PC-9 (cell line): ENCODE measurements around the gene DEUP1. TPM values are rescaled to one million over a fixed set of nuclear protein-coding genes. Genes with fewer than 3 reads are reported as not detected.

ENCODE experiments used
- BruUV-seq: library from RNA; stranded (reverse); fragments of 400-500 nt; replicated peaks from 2 replicates; lab custom pipeline; 2021; lab: Mats Ljungman, UMichigan
- CTCF ChIA-PET: fragments of 300-600 bp; sonication (Branson Sonifier 250); formaldehyde crosslinking; loops from one replicate; lab custom pipeline; 2022; ENCODE audit warnings: antibody characterized with exemption; lab: Charles Lee
- POLR2A ChIA-PET: fragments of 300-600 bp; sonication (Branson Sonifier 250); formaldehyde crosslinking; loops from one replicate; lab custom pipeline; 2022; ENCODE audit warnings: antibody characterized with exemption; ENCODE audit not compliant: unreplicated experiment; lab: Charles Lee
- DNase-seq, 2 experiments: peaks; one replicate each; pipeline versions ENCODE4 v3.0.0 to v3.0.0-alpha.2; 2015 to 2022; ENCODE audit warnings: mixed read lengths in 1 of 2
- H2AFZ ChIP-seq: fragments of 200-600 bp; sonication (generic); 2 replicates; pipeline ENCODE4 v1.8.1; 2017; ENCODE audit warnings: antibody characterized with exemption
- H3F3A ChIP-seq: fragments of 200-600 bp; sonication (generic); 2 replicates; pipeline ENCODE4 v1.8.1; 2017; ENCODE audit warnings: antibody characterized with exemption, mild to moderate bottlenecking, low read depth; ENCODE audit not compliant: insufficient read depth
- H3K27ac ChIP-seq: fragments of 200-600 bp; sonication (generic); 2 replicates; pipeline ENCODE4 v1.6.1; 2016; ENCODE audit warnings: mixed run types
- H3K27me3 ChIP-seq: fragments of 200-600 bp; sonication (generic); 2 replicates; pipeline ENCODE4 v1.6.1; 2016; ENCODE audit warnings: low read depth, mixed run types; ENCODE audit not compliant: insufficient read depth
- H3K36me3 ChIP-seq: fragments of 200-600 bp; sonication (generic); 2 replicates; pipeline ENCODE4 v1.6.1; 2016; ENCODE audit warnings: low read depth, mixed run types
- H3K4me1 ChIP-seq: fragments of 200-600 bp; sonication (generic); replicated peaks from 2 replicates; pipeline ENCODE4 v1.6.1; 2016; ENCODE audit warnings: mixed run types; ENCODE audit not compliant: insufficient read depth
- H3K4me2 ChIP-seq: fragments of 200-600 bp; sonication (generic); 2 replicates; pipeline ENCODE4 v1.6.1; 2017; ENCODE audit warnings: mixed run types
- H3K4me3 ChIP-seq: fragments of 200-600 bp; sonication (generic); 2 replicates; pipeline ENCODE4 v1.6.1; 2016; ENCODE audit warnings: mixed run types
- H3K79me2 ChIP-seq: fragments of 200-600 bp; sonication (generic); 2 replicates; pipeline ENCODE4 v1.6.1; 2017; ENCODE audit warnings: low read depth, mixed run types
- H3K9me2 ChIP-seq: fragments of 200-600 bp; sonication (generic); 2 replicates; pipeline ENCODE4 v1.8.1; 2017; ENCODE audit warnings: mild to moderate bottlenecking; ENCODE audit not compliant: insufficient read depth
- H3K9me3 ChIP-seq: fragments of 200-600 bp; sonication (generic); 2 replicates; pipeline ENCODE4 v1.8.1; 2016; ENCODE audit warnings: low read depth; ENCODE audit not compliant: insufficient read depth
- H4K20me1 ChIP-seq: fragments of 200-600 bp; sonication (generic); 2 replicates; pipeline ENCODE4 v1.8.1; 2017; ENCODE audit not compliant: insufficient read depth
- CTCF ChIP-seq: fragments of 200-600 bp; sonication (generic); conservative IDR thresholded peaks from 2 replicates; pipeline ENCODE4 v1.6.1; 2017; ENCODE audit warnings: mixed run types, antibody characterized with exemption, mild to moderate bottlenecking, moderate library complexity
- EZH2 ChIP-seq: fragments of 200-600 bp; sonication (generic); IDR thresholded peaks from 2 replicates; pipeline ENCODE4 v1.8.0; 2017; ENCODE audit warnings: antibody characterized with exemption, low read depth
- intact Hi-C: fragments of 100-400 bp; cut with micrococcal nuclease; formaldehyde crosslinking; loops from one replicate; pipeline ENCODE4 v1.10.0; 2022; ENCODE audit not compliant: unreplicated experiment
- total RNA-seq: library from RNA; stranded (reverse); gene quantifications from 2 replicates; pipeline ENCODE4 v1.2.3, GENCODE V29; 2021

Gene DEUP1
- total RNA-seq, 1 experiment from 2014 or later, result not detected

- Histone ChIP-seq H3K9me2 (no peaks in the 10 kb centered on the region; the same call in 1 of the 2 replicates), H3F3A (no peaks in the 10 kb centered on the region), H4K20me1 (no peaks in the 10 kb centered on the region), H3K4me2 (no peak overlapping the region), H3K27me3 (no peaks in the 10 kb centered on the region), H2AFZ (no peak overlapping the region), H3K79me2 (no peaks in the 10 kb centered on the region), H3K36me3 (no peaks in the 10 kb centered on the region), H3K4me1 (no peaks in the 10 kb centered on the region), H3K27ac (no peak overlapping the region), H3K4me3 (no peak overlapping the region), H3K9me3 (peaks cover 1% of the 10 kb centered on the region; the same call in 1 of the 2 replicates)
- BruUV-seq, result no TSS peak
- POLR2A ChIA-PET, result no interaction called here
- intact Hi-C loops, result no loop called here
- no peak for TF ChIP-seq EZH2
- no peak for TF ChIP-seq CTCF
- CTCF ChIA-PET, result no interaction called here
- no peak for DNase-seq
Measured at GRCh38 chr11:93370260-93370659, 39.7 kb downstream of the DEUP1 start.

- Histone ChIP-seq H3K4me1 (no peaks in the 10 kb centered on the region), H3K9me2 (no peaks in the 10 kb centered on the region), H3K9me3 (no peaks in the 10 kb centered on the region), H3K36me3 (no peaks in the 10 kb centered on the region), H2AFZ (no peak overlapping the region), H3K27me3 (no peaks in the 10 kb centered on the region), H3K27ac (no peak overlapping the region), H4K20me1 (no peaks in the 10 kb centered on the region), H3K4me2 (no peak overlapping the region), H3F3A (no peaks in the 10 kb centered on the region), H3K79me2 (no peaks in the 10 kb centered on the region), H3K4me3 (no peak overlapping the region)
- DNase-seq, result no peak
- no TSS peak for BruUV-seq
- TF ChIP-seq EZH2 (no peak), CTCF (no peak)
- intact Hi-C loops, result no loop called here
- CTCF ChIA-PET, result no interaction called here
- POLR2A ChIA-PET, result no interaction called here
Measured at GRCh38 chr11:93389737-93390136, 59.2 kb downstream of the DEUP1 start.

- H3K36me3 ChIP-seq, result no peaks in the 10 kb centered on the region
- no peak overlapping the region for H3K27ac ChIP-seq
- H3K9me2 ChIP-seq, result no peaks in the 10 kb centered on the region; the same call in 1 of the 2 replicates
- DNase-seq, result no peak
- H2AFZ ChIP-seq, result no peak overlapping the region
- no TSS peak for BruUV-seq
- no peak overlapping the region for H3K4me2 ChIP-seq
- H3K27me3 ChIP-seq, result no peaks in the 10 kb centered on the region
- intact Hi-C loops, result no loop called here
- H4K20me1 ChIP-seq, result no peaks in the 10 kb centered on the region
- H3K4me3 ChIP-seq, result no peak overlapping the region
- H3K4me1 ChIP-seq, result no peaks in the 10 kb centered on the region
- TF ChIP-seq CTCF, result no peak
- TF ChIP-seq EZH2, result no peak
- H3F3A ChIP-seq, result no peaks in the 10 kb centered on the region
- CTCF ChIA-PET, result interaction anchor here (0.6 kb wide), 1 partner anchor 185 kb away, joined by 6 read pairs; no protein-coding TSS in a partner anchor
- no peaks in the 10 kb centered on the region for H3K79me2 ChIP-seq
- H3K9me3 ChIP-seq, result no peaks in the 10 kb centered on the region
- POLR2A ChIA-PET, result no interaction called here
Measured at GRCh38 chr11:93392867-93393266, 62.3 kb downstream of the DEUP1 start.
